Mesothelial cell of epicardium (in vitro differentiated cells): ENCODE data around the gene FBXO48. TPM values are rescaled to one million over a fixed set of nuclear protein-coding genes. Genes with fewer than 3 reads are reported as not detected.

Source experiments
- DNase-seq, 2 experiments: peaks; one replicate each; pipeline ENCODE4 v3.0.0; 2021; ENCODE audit warnings: low spot score in 2 of 2; ENCODE audit not compliant: unreplicated experiment in 2 of 2
- H3K27ac Mint-ChIP-seq: 2 replicates; pipeline ENCODE4 v1.8.0; 2021; ENCODE audit warnings: mixed read lengths
- H3K27me3 Mint-ChIP-seq: 2 replicates; pipeline ENCODE4 v1.8.0; 2021; ENCODE audit warnings: low read depth, mixed read lengths
- H3K36me3 Mint-ChIP-seq: 2 replicates; pipeline ENCODE4 v1.8.0; 2021; ENCODE audit warnings: mixed read lengths
- H3K4me1 Mint-ChIP-seq: 2 replicates; pipeline ENCODE4 v1.8.0; 2021; ENCODE audit warnings: mixed read lengths
- H3K4me3 Mint-ChIP-seq: 2 replicates; pipeline ENCODE4 v1.8.0; 2021; ENCODE audit warnings: mild to moderate bottlenecking, moderate library complexity, mixed read lengths
- H3K9me3 Mint-ChIP-seq: 2 replicates; pipeline ENCODE4 v1.8.0; 2021; ENCODE audit warnings: mixed read lengths
- total RNA-seq: library from RNA; stranded (reverse); gene quantifications from 3 replicates; pipeline ENCODE4 v1.2.1, GENCODE V29; 2021
- TF ChIP-seq, protein P1 (sequence below): fragments of 200-600 bp; sonication (generic); IDR thresholded peaks from one replicate; pipeline ENCODE4 v1.5.0; 2021; ENCODE audit warnings: antibody characterized with exemption; ENCODE audit not compliant: unreplicated experiment

Gene FBXO48
- total RNA-seq, 1 donor from 2014 or later = 0.72 TPM

DNA sequence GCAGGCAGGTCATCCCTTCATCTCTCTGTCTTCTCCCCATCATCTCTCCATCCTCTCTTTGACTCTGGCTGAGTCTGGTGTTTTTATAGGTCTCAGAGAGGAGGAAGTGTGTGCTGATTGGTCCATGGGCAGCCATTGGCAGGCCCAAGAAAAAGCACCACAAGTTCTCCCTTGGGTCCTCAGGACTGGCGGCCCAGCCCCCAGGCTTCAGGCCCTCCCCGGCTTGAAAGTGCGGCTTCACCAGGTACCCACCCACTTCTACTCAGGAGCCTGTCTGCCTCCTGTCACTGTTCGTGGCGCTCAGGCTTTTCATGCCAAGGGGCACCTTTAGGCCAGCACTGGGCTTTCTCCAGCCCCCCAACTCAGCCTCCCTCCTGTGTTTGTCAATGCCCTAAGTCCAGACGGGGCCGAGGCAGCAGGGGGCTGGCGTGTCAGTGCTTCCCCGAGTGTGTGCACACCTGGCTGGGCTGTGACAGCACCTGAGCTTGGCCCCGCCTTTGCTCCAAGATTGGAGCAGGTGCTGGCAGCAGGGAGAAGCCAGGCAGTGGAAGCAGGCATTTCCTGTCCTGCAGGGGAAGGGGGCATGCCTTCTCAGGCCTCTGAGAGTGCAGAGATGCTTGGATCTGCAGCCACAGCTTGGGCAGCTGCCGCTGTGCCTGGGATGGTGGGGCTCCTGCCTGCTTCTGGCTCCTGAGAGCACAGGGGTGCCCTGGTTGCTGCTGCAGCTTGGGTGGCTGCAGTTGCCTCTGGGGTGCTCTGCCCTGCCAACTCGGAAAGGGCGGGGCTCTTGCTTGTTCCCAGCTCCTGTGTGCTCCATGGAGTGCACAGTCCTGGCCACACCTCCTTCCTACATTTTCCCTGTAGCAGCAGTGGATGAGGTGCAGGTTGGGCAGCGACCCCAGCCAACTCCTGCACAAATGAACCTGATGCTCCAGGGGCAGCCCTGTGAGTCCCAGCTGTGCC, 34.1 kb downstream of the FBXO48 start:
- no peak overlapping the region for H3K4me3 Mint-ChIP-seq
- H3K27ac Mint-ChIP-seq = no peak overlapping the region
- TF ChIP-seq, protein P1, sequence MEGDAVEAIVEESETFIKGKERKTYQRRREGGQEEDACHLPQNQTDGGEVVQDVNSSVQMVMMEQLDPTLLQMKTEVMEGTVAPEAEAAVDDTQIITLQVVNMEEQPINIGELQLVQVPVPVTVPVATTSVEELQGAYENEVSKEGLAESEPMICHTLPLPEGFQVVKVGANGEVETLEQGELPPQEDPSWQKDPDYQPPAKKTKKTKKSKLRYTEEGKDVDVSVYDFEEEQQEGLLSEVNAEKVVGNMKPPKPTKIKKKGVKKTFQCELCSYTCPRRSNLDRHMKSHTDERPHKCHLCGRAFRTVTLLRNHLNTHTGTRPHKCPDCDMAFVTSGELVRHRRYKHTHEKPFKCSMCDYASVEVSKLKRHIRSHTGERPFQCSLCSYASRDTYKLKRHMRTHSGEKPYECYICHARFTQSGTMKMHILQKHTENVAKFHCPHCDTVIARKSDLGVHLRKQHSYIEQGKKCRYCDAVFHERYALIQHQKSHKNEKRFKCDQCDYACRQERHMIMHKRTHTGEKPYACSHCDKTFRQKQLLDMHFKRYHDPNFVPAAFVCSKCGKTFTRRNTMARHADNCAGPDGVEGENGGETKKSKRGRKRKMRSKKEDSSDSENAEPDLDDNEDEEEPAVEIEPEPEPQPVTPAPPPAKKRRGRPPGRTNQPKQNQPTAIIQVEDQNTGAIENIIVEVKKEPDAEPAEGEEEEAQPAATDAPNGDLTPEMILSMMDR = no peak
- no peaks in the 10 kb centered on the region for H3K36me3 Mint-ChIP-seq
- peaks cover 8% of the 10 kb centered on the region for H3K27me3 Mint-ChIP-seq
- no peaks in the 10 kb centered on the region for H3K9me3 Mint-ChIP-seq
- H3K4me1 Mint-ChIP-seq = peaks cover 22% of the 10 kb centered on the region
- DNase-seq = no peak

DNA sequence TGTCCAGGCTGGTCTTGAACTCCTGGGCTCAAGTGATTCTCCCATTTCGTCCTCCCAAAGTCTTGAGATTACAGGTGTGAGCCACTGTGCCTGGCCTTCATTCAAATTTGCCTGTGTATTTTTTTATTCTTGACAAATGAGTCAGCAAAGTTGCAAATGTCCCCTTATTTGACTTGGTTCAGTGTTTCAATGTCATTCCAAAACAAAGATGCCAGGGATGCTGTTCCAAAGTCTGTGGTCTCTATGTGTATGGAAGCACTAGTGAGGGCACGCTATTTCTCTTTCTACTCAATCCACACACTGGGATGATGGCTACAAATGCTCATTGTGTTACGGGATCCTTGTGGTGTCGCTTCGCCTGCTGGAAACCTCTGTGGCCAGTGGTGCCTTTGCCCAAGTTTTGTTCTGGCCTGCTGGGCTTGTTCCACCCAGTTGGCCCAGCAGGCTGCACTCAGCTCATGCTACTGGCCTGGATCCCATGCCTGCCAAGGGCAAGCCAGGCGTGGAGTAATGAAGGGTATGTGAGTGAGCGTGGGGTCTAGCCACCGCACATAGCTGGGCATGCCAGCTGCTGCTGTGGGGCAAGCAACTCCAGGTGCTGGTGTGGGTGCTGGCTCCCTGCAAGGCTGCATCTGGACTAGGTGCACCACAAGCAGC, 35.6 kb downstream of the FBXO48 start:
- no peak for DNase-seq
- no peak overlapping the region for H3K4me3 Mint-ChIP-seq
- peaks cover 7% of the 10 kb centered on the region for H3K27me3 Mint-ChIP-seq
- no peaks in the 10 kb centered on the region for H3K36me3 Mint-ChIP-seq
- peaks cover 20% of the 10 kb centered on the region for H3K4me1 Mint-ChIP-seq
- H3K9me3 Mint-ChIP-seq = no peaks in the 10 kb centered on the region
- no peak overlapping the region for H3K27ac Mint-ChIP-seq
- TF ChIP-seq, protein P1 = no peak

DNA sequence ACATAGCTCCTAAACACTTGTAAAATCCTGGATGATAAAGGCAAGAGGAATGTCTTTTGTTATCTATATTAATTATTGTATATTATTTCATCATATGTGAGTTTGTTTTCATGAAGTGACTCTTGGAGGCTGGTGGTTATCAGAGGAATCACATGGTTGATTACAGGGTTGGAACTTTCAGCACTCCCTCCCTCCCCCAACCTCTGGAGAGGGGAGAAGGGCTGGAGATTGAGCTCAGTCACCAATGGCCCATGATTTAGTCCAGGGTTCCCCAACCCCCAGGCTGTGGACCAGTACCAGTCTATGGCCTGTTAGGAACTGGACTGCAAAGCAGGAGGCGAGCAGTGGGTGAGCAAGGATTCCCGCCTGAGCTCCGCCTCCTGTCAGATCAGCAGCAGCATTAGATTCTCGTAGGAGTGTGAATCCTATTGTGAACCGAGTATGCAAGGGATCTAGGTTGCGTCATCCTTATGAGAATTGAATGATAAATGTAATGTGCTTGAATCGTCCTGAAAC, 37.7 kb downstream of the FBXO48 start:
- peaks cover 13% of the 10 kb centered on the region for H3K4me1 Mint-ChIP-seq
- TF ChIP-seq, protein P1 = no peak
- H3K27me3 Mint-ChIP-seq = peaks cover 7% of the 10 kb centered on the region
- no peak overlapping the region for H3K4me3 Mint-ChIP-seq
- no peak for DNase-seq
- no peak overlapping the region for H3K27ac Mint-ChIP-seq
- no peaks in the 10 kb centered on the region for H3K36me3 Mint-ChIP-seq
- no peaks in the 10 kb centered on the region for H3K9me3 Mint-ChIP-seq

- H3K9me3 Mint-ChIP-seq = no peaks in the 10 kb centered on the region
- H3K4me3 Mint-ChIP-seq = no peak overlapping the region
- TF ChIP-seq, protein P1 = no peak
- H3K36me3 Mint-ChIP-seq = no peaks in the 10 kb centered on the region
- H3K27me3 Mint-ChIP-seq = peaks cover 7% of the 10 kb centered on the region
- H3K4me1 Mint-ChIP-seq = peaks cover 13% of the 10 kb centered on the region
- no peak for DNase-seq
- H3K27ac Mint-ChIP-seq = no peak overlapping the region
Observed at GRCh38 chr2:68428746-68429145, 38.3 kb downstream of the FBXO48 start.

DNA sequence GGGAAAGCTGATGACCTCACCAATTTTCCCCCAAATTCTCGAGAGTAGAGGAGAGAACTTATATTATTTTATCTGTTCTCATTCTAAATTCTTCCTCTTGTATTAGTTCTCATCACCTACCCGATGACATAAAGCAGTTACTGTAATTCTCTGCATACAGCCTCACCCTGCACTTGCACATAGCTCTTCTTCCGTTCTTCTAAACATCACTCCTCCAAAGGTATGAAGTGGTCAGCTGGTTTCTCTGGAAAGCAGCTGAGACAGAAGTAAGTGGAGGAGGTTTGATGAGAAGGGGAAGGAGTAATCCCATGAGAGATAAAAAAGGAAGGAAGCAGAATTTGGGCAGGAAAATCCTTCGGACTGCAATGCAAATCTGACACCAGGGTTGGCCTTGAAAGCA, 39.0 kb downstream of the FBXO48 start:
- H3K27ac Mint-ChIP-seq = peak overlapping the region; percentile 14
- H3K27me3 Mint-ChIP-seq = peaks cover 7% of the 10 kb centered on the region
- H3K4me3 Mint-ChIP-seq = no peak overlapping the region
- TF ChIP-seq, protein P1 = no peak
- no peaks in the 10 kb centered on the region for H3K36me3 Mint-ChIP-seq
- no peaks in the 10 kb centered on the region for H3K9me3 Mint-ChIP-seq
- H3K4me1 Mint-ChIP-seq = peaks cover 13% of the 10 kb centered on the region
- no peak for DNase-seq
